NCI-H82 treated with DMSO at 0.1 percent for 48 hours (cell line): ENCODE results near the gene FAM229A.

Source experiments
- DNase-seq: peaks from one replicate; lab custom pipeline; 2025; ENCODE audit not compliant: unreplicated experiment; lab: John Stamatoyannopoulos, UW

The FAM229A gene

DNA sequence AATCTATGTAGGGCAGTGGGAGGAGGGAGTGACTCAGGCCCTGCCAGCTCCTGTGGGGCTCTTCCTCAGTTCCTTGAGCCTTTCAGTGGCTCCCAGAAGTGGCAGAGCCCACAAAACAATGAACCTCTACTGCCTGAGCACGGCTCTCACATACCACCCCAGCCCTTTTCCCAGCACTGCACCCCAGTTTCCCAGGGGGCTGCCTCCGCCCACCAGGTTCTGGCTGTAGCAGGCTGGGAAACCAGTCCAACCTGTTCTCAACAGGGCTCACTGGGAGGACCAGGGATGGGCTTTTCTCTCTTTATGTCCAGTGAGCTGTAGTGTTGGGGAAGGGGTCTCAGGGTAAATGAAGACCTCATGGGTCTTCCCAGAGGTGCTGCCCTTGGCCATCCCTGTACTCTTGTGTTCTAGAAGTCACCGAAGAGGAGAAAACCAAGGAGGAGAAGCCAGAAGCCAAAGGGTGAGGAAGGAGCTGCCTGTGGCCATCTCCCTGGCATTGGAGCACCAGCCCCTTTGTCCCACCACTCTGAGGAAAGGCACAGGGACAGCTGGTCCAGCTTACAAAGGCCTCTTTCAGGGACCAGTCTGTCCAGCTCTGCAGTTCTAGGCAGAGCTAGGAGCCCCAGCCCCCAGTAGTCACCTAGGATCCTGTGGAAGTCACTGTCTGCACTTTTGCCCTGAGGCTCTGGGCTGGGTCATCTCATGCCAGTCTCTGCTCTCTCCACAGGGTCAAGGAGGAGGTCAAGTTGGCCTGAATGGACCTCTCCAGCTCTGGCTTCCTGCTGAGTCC lies 29.8 kb downstream of the FAM229A start:
- DNase-seq: no peak

DNA sequence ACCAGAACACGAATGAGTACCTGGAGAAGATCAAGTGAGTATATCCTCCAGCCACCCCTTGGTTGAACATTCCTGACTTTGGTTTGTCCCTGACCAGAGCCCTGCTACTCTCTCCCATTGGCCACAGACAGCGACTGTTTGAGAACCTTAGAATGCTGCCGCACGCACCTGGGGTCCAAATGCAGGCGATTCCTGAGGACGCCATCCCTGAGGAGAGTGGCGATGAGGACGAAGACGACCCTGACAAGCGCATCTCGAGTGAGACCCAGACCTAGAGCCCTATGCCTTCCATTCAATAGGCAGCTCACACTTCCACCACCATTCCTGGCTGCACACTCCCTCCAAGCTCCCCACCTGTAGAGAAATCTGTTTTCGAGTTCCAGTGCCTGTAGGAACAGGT lies 30.7 kb downstream of the FAM229A start:
- no peak for DNase-seq

GRCh38 chr1:32330558-32331151 lies 31.6 kb downstream of the FAM229A start:
- no peak for DNase-seq

- no peak for DNase-seq
Measured at GRCh38 chr1:32329931-32330466, 32.3 kb downstream of the FAM229A start.

DNA sequence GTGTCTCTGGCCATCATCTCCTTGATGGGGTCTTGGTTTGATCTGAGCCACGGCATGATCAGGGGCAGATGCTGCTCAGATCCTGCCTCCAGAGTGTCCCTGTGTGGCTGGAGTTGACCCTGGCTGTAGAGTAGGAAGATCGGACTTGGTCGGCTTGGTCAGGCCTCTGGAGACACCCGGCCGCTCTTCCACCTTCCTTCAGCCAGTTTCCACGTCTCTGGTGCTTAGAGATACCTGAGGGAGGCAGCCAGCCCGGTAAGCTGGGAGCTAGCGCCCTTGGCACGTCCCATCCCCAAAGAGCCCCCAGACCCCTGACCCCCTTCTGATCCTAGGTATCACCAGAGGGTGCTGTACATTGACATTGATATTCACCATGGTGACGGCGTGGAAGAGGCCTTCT lies 35.1 kb downstream of the FAM229A start:
- DNase-seq: no peak

- DNase-seq: no peak
Measured at GRCh38 chr1:32321712-32322291, 40.5 kb downstream of the FAM229A start.

DNA sequence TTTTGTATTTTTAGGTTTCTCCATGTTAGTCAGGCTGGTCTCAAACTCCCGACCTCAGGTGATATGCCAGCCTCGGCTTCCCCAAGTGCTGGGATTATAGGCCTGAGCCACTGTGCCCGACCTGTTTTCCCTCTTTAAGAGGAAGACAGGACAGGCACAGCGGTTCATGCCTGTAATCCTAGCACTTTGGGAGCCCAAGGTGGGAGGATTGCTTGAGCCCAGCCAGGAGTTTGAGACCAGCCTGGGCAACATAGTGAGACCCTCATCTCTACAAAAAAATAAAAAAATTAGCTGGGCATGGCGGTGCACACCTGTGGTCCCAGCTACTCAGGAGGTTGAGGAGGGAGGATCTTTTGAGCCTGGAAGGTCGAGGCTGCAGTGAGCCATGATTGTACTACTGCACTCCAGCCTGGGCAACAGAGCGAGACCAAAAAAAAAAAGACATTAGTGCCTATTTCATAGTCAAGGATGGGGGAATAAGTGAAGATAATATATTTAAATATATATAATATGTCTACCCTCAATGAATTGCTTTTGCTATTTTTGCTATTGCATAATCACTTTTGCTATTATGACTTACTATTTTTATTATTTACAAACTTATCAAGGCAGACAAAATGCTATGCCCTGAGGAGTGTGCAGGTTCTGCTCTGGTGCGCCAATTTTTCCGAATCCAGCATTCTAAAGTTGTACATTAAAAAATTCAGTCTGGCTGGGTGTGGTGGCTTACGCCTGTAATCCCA lies 44.0 kb downstream of the FAM229A start:
- DNase-seq: no peak

DNA sequence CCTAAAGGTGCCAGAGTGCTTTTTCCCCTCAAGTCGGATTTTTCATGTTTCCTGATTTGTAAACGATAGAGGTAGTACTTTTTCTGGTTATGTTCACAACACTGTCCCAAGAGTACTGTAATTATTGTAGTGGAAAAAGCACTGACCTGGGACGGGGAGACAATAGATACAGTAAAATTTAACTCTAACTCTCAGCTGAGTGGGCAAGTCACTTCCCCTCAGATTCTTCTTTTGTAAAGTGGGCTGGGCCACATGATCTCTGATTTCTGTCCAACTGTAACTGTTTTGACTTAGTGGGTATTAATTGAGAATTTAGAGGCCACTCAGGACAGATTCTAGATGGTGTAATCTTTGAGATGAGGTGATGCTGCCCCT lies 45.4 kb downstream of the FAM229A start:
- no peak for DNase-seq

DNA sequence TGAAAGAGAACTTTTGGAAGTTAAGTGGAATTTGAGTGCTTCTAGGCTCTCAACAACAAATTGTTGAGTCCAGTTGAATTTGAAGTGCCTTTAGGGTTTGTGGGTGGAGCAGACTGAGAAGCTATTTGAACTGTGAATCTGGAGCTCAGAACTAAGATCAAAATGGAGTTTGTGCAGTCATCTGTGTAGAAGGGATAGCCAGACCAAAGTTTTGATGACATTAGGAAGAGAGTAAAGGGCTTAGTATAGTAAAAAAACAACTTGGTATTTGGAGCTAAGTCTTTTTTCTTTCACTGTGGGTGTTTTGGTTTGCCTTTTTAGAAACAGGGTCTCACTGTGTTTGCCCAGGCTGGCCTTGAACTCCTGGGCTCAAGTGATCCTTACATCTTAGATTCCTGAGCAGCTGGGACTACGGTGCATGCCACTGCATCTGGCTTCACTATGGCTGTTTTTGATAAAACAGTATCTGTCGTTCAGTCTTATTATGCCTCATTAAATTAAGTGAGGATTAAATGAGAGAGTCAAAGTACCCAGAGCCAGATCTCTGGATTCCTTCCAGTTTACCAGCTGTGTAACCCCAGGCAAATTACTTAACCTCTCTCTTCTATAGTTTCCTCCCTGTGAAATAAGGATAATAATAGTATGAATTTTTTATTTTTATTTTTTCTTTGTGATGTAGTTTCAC lies 50.4 kb downstream of the FAM229A start:
- DNase-seq: peak; percentile 24
